ENCODE measurements around the gene SYCE3. TPM values are rescaled to one million over a fixed set of nuclear protein-coding genes. Genes with fewer than 3 reads are reported as not detected.

The SYCE3 gene
- total RNA-seq, 1 donor from 2014 or later = not detected

- Histone ChIP-seq H3K27me3 (ENCODE audit: low read depth) (peaks cover 43% of the 10 kb centered on the region), H3K4me3 (peak overlapping the region; percentile 48), H3K36me3 (no peaks in the 10 kb centered on the region), H3K27ac (peak overlapping the region; percentile 60), H3K4me1 (peaks cover 31% of the 10 kb centered on the region), H3K9me3 (no peaks in the 10 kb centered on the region)
- no peak for TF ChIP-seq CTCF (IDR thresholded peaks at IDR 0.05)
- intact Hi-C loops (cut with DNase I) = no loop called here
- DNase-seq = peak; percentile 44
- peak in 1 of 2 donors; percentile 0 for ATAC-seq
Observed at GRCh38 chr22:50548921-50549790, 13.6 kb downstream of the SYCE3 start.

- intact Hi-C loops (cut with DNase I) = no loop called here
- Histone ChIP-seq H3K36me3 (no peaks in the 10 kb centered on the region), H3K27me3 (ENCODE audit: low read depth) (peaks cover 43% of the 10 kb centered on the region), H3K9me3 (no peaks in the 10 kb centered on the region), H3K4me3 (peak overlapping the region; percentile 48), H3K27ac (peak overlapping the region; percentile 60), H3K4me1 (peaks cover 39% of the 10 kb centered on the region)
- peak in 1 of 2 donors; percentile 5 for ATAC-seq
- DNase-seq = peak; percentile 58
- no peak for TF ChIP-seq CTCF (IDR thresholded peaks at IDR 0.05)
Observed at GRCh38 chr22:50548040-50548920, 14.4 kb downstream of the SYCE3 start.

- Histone ChIP-seq H3K4me3 (no peak overlapping the region), H3K9me3 (no peaks in the 10 kb centered on the region), H3K4me1 (peaks cover 44% of the 10 kb centered on the region), H3K36me3 (no peaks in the 10 kb centered on the region), H3K27ac (no peak overlapping the region), H3K27me3 (ENCODE audit: low read depth) (peaks cover 43% of the 10 kb centered on the region)
- no peak for TF ChIP-seq CTCF (IDR thresholded peaks at IDR 0.05)
- peak; percentile 45 for DNase-seq
- intact Hi-C loops (cut with DNase I) = no loop called here
- no peak for ATAC-seq
Observed at GRCh38 chr22:50547263-50547985, 15.3 kb downstream of the SYCE3 start.

- DNase-seq (peak; percentile 45), ATAC-seq (no peak)
- TF ChIP-seq CTCF (IDR thresholded peaks at IDR 0.05) = no peak
- Histone ChIP-seq H3K36me3 (no peaks in the 10 kb centered on the region), H3K9me3 (no peaks in the 10 kb centered on the region), H3K27ac (no peak overlapping the region), H3K27me3 (ENCODE audit: low read depth) (peaks cover 43% of the 10 kb centered on the region), H3K4me1 (peaks cover 44% of the 10 kb centered on the region), H3K4me3 (no peak overlapping the region)
- intact Hi-C loops (cut with DNase I) = no loop called here
Observed at GRCh38 chr22:50546326-50547262, 16.1 kb downstream of the SYCE3 start.

All from lower lobe of right lung (tissue), 2 donors.